ENCODE results near the gene PTPDC1.
"Not testable (repeated sequence)": the region's sequence is repeated elsewhere in the genome, so short reads cannot be mapped to it uniquely, and the experiment has no call there.

The PTPDC1 gene

DNA sequence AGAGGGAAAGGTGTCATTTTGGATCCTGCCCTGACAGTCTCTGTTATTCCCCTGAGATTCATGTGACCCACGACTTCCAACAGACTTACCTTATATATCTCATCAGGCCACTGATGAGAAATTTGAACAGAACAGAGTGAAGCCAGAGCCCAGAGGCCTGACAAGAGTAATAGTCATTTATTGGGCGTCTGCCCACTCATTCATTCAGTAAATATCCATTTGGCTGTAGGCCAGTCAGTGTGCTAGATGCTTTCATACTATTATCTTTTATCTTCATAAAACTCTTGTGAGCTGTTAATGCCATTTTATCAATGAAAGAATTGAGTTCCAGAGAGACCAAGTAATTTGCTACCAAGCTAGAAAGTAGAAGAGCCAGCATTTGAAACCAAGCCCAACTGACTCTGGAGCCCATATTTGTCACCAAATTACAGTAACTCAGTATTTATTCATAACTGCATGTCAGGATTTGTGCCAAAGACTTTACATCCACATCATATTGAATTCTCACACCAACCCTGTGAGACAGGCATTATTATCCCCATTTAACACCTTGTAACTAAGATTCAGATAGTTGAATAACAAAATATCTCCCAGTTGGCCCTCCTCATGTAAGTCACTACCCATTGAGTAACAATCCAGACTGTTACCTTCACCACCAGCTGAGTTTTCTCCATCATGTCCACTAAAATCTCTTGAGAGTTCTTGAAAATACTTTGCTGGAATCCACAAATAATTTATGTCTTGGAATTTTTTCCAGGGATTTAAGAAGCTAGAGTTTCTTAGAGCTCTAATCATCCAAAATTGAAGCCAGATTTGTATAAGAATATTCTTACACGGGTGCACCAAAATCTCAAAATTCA lies 2.5 kb downstream of the PTPDC1 start:
- no peak for DNase-seq (ENCODE audit: low spot score)

DNA sequence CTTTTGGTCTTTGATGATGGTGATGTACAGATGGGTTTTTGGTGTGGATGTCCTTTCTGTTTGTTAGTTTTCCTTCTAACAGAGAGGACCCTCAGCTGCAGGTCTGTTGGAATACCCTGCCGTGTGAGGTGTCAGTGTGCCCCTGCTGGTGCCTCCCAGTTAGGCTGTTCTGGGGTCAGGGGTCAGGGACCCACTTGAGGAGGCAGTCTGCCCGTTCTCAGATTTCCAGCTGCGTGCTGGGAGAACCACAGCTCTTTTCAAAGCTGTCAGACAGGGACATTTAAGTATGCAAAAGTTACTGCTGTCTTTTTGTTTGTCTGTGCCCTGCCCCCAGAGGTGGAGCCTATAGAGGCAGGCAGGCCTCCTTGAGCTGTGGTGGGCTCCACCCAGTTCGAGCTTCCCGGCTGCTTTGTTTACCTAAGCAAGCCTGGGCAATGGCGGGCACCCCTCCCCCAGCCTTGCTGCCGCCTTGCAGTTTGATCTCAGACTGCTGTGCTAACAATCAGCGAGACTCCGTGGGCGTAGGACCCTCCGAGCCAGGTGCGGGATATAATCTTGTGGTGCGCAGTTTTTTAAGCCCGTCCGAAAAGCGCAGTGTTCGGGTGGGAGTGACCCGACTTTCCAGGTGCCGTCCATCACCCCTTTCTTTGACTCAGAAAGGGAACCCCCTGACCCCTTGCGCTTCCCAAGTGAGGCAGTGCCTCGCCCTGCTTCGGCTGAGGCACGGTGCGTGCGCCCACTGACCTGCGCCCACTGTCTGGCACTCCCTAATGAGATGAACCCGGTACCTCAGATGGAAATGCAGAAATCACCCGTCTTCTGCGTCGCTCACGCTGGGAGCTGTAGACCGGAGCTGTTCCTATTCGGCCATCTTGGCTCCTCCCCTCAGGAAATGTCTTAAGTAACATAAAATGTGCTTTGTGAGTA lies 10.2 kb downstream of the PTPDC1 start:
- DNase-seq (ENCODE audit: low spot score) = not testable (repeated sequence)

- DNase-seq (ENCODE audit: low spot score) = peak; percentile 41
Measured at GRCh38 chr9:94096819-94097577, 12.7 kb downstream of the PTPDC1 start.

- DNase-seq (ENCODE audit: low spot score) = no peak
Measured at GRCh38 chr9:94097788-94098414, 13.6 kb downstream of the PTPDC1 start.

- DNase-seq (ENCODE audit: low spot score) = no peak
Measured at GRCh38 chr9:94100152-94100879, 16.1 kb downstream of the PTPDC1 start.

DNA sequence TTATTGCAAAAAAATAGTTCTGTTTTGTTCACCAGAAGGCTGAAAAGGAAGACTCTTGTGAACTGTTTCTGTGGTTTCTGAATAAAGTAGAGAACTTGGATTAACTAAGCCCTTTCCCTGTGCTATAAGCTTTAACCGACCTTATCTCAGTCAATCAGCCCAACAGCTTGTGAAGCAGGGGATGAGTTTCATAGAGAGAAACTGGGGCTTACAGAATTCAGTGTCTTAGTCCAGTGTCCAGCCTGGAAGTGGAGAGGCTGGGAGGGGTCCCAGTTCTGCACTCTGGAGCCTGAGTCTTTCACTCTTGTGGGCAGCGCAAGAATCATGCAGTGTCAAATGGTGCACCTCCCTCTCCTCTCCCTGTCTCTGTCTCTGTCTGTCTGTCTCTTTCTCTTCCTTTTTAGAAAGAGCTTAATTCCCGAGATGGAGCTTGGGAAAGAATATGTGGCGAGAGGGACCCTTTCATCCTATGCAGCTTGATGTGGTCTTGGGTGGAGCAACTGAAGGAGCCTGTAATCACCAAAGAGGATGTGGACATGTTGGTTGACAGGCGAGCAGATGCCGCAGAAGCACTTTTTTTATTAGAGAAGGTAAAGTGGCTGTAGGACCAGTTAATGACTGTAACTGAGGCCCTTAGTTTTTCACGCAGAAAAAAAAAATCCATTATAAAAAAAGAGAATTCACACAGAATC lies 17.0 kb downstream of the PTPDC1 start:
- no peak for DNase-seq (ENCODE audit: low spot score)

DNA sequence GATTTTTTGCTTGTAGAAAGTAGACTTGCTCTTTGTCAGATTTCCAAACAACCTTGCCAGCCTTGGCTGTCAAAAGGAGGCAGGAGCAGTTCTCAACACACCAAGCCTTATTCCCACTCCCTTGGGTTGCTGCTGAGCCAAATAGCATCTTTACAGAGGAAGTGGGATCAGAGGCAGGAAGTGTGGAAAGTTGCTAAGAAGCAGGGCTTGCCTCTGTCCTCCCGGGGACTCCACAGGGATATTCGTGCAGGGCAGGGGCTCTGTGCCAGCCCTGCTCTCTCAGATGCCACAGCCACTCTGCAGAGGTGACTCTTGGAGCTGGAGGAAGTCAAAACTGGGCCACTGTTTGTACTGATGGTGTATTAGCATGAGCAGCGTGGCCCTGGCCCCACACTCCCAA lies 24.3 kb downstream of the PTPDC1 start:
- no peak for DNase-seq (ENCODE audit: low spot score)

DNA sequence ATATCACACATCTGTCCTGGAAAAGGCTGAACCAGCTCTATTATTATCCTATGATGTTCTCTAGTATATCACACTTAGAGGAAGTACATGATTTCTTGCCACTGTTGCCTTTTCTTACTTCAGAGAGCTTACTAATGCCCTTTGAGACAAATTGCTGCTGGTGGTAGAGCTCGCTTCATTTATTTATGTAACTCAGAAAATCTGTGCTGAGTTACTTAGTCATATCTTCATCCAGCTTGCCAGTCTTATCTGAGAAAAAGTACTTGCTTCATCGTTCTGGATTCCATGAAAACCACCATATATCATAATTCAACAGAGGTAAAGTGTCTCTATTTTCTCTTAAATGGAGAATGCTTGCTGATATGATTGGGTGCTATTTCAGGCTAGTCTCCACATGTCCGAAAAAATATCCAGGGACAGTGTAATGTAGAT lies 26.6 kb downstream of the PTPDC1 start:
- no peak for DNase-seq (ENCODE audit: low spot score)

DNA sequence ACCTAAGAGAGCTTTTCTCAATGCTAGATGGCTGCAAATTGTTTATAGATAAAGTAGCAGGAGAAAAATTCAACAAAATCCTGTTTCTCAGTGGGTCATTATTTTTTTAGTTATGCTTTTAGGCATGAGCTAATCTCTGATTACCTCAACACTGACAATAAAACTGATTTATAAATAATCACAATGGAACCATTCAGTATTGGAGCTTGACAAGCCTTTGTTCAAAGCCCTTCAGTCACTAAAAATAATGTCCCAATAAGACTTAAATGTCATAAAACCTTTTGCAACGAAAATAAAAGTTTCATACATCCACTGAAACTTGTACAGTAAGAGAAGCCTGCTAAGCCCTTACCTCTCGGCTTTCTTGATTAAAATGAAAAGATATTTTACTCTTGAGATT lies 27.2 kb downstream of the PTPDC1 start:
- DNase-seq (ENCODE audit: low spot score) = peak; percentile 53

DNA sequence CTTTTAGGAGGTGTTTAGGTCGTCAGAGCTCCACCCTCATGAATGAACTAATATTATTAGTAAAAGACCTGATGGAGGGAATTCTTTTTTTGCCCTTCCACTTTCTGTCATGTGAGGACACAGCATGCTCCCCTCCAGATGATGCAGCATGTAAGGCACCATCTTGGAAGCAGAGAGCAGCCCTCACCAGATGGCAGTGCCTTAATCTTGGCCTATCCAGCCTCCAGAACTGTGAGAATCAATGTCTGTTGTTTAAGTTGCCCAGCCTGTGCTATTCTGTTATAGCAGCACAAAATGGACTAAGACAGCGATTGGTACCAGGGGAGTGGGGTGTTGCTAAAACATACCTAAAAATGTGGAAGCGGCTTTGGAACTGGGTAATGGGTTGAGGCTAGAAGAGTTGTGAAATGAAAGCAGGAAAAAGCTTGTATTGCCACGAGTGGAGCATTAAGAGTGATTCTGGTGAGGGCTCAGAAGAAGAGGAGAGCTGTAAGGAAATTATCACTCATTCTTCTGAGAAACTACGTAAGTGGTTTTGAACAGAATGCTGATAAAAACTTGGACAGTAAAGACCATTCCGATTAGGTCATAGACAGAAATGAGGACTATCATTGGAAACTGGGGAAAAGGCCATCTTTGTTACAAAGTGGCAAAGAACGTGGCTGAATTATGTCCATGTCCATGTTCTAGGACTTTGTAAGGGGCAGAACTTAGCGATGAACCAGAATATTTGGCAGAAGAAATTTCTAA lies 28.6 kb downstream of the PTPDC1 start:
- no peak for DNase-seq (ENCODE audit: low spot score)

DNA sequence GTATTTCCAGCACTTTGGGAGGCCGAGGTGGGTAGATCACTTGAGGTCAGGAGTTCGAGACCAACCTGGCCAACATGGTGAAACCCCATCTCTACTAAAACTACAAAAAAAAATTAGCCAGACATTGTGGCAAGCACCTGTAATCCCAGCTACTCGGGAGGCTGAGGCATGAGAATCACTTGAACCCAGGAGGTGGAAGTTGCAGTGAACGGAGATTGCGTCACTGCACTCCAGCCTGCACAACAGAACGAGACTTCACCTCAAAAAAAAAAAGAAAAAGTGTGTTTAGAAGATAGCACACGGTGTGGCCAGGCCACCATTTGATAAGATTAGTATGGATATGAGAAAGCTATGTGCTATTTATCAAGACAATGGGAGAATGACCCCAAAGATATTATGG lies 35.8 kb downstream of the PTPDC1 start:
- DNase-seq (ENCODE audit: low spot score) = not testable (repeated sequence)

- DNase-seq (ENCODE audit: low spot score) = no peak
Measured at GRCh38 chr9:94120854-94121376, 36.7 kb downstream of the PTPDC1 start.

DNA sequence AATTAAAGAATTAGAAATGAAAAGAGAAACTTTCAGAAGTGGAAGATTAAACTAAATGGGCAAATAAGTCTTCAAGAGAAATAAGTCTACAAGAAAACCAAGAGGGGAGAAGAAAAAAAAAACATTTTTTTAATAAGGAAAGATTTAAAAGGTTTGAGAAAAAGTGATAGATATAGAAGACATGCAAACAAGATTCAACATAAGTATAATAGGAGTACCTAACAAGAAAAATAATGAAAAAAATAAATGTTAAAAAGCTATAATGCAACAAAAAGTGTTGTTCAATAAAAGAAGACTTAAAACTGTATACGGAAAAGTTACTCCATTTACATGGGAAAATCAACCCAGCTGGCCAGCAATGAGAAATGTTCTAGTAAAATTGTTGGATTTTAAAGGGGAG lies 42.6 kb downstream of the PTPDC1 start:
- DNase-seq (ENCODE audit: low spot score) = no peak

DNA sequence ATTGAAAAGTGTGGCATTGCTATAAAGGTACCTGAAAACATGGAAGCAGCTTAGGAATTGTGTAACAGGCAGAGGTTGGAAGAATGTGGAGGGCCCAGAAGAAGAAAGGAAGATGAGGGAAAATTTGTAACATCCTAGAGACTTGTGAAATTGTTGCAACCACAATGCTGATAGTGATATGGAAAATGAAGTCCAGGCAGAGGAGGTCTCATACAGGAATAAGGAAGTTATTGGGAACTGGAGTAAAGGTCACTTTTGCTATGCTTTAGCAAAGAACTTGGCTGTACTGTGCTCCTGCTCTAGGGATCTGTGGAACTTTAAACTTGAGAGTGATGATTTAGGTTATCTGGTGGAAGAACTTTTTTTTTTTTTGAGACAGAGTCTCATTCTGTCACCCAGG lies 43.5 kb downstream of the PTPDC1 start:
- no peak for DNase-seq (ENCODE audit: low spot score)

- no peak for DNase-seq (ENCODE audit: low spot score)
Measured at GRCh38 chr9:94128580-94128979, 44.3 kb downstream of the PTPDC1 start.

DNA sequence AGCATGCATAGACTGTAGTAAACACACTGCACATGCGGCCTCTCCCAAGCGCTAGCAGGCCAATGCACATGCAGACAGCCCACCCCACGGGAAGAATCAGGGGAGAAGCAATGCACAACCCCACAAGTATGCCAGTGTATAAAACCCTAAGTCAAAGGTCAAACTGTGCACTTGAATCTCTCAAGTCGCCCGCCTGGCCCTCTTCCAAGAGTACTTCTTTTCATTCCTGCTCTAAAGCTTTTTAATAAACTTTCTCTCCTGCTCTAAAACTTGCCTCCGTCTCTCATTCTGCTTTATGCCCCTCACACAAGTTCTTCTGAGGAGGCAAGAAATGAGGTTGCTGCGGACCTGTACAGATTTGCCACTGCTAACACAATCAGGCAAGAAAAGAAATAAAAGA lies 50.4 kb downstream of the PTPDC1 start:
- DNase-seq (ENCODE audit: low spot score) = no peak

GRCh38 chr9:94135222-94135621 lies 51.0 kb downstream of the PTPDC1 start:
- DNase-seq (ENCODE audit: low spot score) = no peak

DNA sequence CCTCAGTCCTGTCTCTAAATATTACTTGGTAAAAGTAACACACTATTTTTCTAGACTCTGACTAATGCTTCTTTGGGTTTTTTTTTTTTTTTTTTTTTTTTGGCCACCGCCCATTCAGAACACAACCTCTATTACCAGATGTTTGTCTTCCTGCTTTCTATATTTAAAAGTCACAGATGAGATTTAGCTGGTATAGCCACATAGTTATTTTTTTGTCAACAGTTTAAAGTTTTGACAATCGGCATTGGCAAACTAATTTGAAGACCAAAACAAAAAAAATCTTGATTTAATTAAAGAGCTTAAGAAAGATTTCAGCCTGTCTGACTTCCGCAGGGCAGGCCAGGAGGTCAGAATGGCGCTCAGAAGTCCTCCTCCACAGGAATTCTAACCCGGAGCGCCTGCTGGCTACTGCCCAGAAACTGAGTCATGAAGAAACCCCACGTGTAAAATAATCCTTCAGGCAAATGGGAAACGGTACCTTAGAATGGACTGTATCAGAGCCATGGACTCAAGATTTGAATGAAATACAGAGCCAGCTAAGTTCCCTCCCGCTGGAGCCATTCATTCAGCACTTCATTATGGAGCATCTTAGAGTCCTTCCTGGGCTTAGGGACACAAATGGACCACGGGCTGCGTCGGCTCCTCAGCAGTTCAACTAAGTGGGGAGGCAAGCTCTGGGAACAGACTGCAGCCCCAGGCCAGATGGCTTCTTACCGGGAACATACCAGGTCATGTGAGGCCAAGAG lies 55.6 kb downstream of the PTPDC1 start:
- DNase-seq (ENCODE audit: low spot score) = no peak

DNA sequence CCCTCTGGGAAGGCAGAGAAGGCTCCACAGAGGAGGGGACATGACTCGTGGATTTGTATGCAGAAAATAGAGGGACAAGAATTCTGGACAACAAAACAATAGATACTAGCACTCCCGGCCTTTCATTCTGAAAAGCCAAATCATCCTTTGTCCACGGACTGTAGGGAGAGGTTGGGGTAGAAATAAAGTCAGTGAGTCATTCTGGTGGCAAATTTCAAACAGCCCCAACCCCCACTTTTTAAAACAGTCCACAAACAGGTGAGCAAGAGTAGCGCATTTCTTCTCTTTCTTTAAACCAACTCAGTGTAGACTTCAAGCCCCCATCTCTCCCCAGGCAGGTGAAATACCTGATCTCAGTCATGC lies 56.1 kb downstream of the PTPDC1 start:
- no peak for DNase-seq (ENCODE audit: low spot score)

Data from putamen (tissue), 1 donor.